Thyroid gland (tissue), 4 donors: Measurements from ENCODE around the gene FSD1L.

ENCODE experiments used
- POLR2A ChIP-seq, 2 donors: fragments of 450-650 bp; IDR thresholded peaks; one replicate each; pipeline ENCODE4 v1.6.1; 2017; ENCODE audit warnings: antibody characterized with exemption in 2 of 2, mild to moderate bottlenecking in 2 of 2, moderate library complexity in 1 of 2
- TF ChIP-seq, protein P1 (sequence below), 6 experiments: fragments of 200-600 bp in 3 of 6; fragments of 450-650 bp in 3 of 6; sonication (generic) in 3 of 6; IDR thresholded peaks; one replicate each; pipeline ENCODE4 v1.5.1; 2016 to 2019; ENCODE audit warnings: antibody characterized with exemption in 6 of 6, mild to moderate bottlenecking in 2 of 6, inconsistent platforms in 1 of 6, moderate library complexity in 1 of 6

DNA sequence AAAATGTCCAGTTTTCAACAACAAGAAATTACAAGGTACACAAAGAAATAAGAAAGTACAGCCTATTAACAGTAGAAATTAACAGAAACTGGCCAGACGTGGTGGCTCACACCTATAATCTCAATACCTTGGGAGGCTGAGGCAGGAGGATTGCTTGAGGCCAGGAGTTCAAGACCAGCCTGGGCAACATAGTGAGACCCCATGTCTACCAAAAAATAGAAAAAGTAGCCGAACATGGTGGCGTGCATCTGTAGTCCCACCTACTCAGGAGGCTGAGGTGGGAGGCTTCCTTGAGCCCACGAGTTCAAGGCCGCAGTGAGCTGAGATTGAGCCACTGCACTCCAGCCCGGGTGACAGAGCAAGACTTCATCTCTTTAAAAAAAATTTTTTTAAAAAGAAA lies 41.5 kb upstream of the FSD1L start:
- no peak for TF ChIP-seq POLR2A (IDR thresholded peaks at IDR 0.05)
- TF ChIP-seq, protein P1, sequence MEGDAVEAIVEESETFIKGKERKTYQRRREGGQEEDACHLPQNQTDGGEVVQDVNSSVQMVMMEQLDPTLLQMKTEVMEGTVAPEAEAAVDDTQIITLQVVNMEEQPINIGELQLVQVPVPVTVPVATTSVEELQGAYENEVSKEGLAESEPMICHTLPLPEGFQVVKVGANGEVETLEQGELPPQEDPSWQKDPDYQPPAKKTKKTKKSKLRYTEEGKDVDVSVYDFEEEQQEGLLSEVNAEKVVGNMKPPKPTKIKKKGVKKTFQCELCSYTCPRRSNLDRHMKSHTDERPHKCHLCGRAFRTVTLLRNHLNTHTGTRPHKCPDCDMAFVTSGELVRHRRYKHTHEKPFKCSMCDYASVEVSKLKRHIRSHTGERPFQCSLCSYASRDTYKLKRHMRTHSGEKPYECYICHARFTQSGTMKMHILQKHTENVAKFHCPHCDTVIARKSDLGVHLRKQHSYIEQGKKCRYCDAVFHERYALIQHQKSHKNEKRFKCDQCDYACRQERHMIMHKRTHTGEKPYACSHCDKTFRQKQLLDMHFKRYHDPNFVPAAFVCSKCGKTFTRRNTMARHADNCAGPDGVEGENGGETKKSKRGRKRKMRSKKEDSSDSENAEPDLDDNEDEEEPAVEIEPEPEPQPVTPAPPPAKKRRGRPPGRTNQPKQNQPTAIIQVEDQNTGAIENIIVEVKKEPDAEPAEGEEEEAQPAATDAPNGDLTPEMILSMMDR (IDR thresholded peaks at IDR 0.05) = no peak
